T47D (cell line): ENCODE measurements around the gene ARCN1.

ENCODE experiments used
- DNase-seq, 2 experiments: peaks; one replicate each; pipeline versions ENCODE4 v3.0.0 to v3.0.0-alpha.2; 2011 to 2012; ENCODE audit warnings: low read depth in 1 of 2, low spot score in 1 of 2
- JUND ChIP-seq: IDR thresholded peaks from 2 replicates; pipeline ENCODE4 v1.6.1; 2012; ENCODE audit warnings: low read depth
- in situ Hi-C: cut with HindIII; loops from 2 replicates; pipeline ENCODE4 v1.10.0; 2016; ENCODE audit warnings: low sequenced_read_pairs, low pct_unique_long_range_greater_than_20kb

Gene ARCN1

GRCh38 chr11:118623269-118623655 lies 51.1 kb downstream of the ARCN1 start:
- DNase-seq: peak; percentile 52 to 91
- TF ChIP-seq JUND: no peak
- in situ Hi-C loops: no loop called here

GRCh38 chr11:118625036-118625690 lies 53.0 kb downstream of the ARCN1 start:
- no peak for TF ChIP-seq JUND
- in situ Hi-C loops: no loop called here
- peak in 1 of 2 experiments; percentile 26 for DNase-seq

GRCh38 chr11:118625976-118626375 lies 53.8 kb downstream of the ARCN1 start:
- in situ Hi-C loops: no loop called here
- DNase-seq: no peak
- TF ChIP-seq JUND: no peak

- in situ Hi-C loops: no loop called here
- DNase-seq: no peak
- TF ChIP-seq JUND: no peak
Observed at GRCh38 chr11:118627566-118627965, 55.4 kb downstream of the ARCN1 start.

- no peak for TF ChIP-seq JUND
- in situ Hi-C loops: no loop called here
- no peak for DNase-seq
Observed at GRCh38 chr11:118628031-118628430, 55.8 kb downstream of the ARCN1 start.

GRCh38 chr11:118628432-118628831 lies 56.2 kb downstream of the ARCN1 start:
- no peak for TF ChIP-seq JUND
- in situ Hi-C loops: no loop called here
- no peak for DNase-seq

GRCh38 chr11:118628861-118629549 lies 56.8 kb downstream of the ARCN1 start:
- no peak for TF ChIP-seq JUND
- DNase-seq: no peak
- in situ Hi-C loops: no loop called here

GRCh38 chr11:118629761-118630661 lies 57.8 kb downstream of the ARCN1 start:
- no peak for DNase-seq
- TF ChIP-seq JUND: no peak
- in situ Hi-C loops: no loop called here

- no peak for TF ChIP-seq JUND
- DNase-seq: no peak
- in situ Hi-C loops: no loop called here
Observed at GRCh38 chr11:118631142-118631909, 59.1 kb downstream of the ARCN1 start.

- DNase-seq: no peak
- in situ Hi-C loops: no loop called here
- TF ChIP-seq JUND: no peak
Observed at GRCh38 chr11:118632577-118633318, 60.5 kb downstream of the ARCN1 start.

- TF ChIP-seq JUND: no peak
- in situ Hi-C loops: no loop called here
- no peak for DNase-seq
Observed at GRCh38 chr11:118633319-118633690, 61.1 kb downstream of the ARCN1 start.

- DNase-seq: no peak
- TF ChIP-seq JUND: no peak
- in situ Hi-C loops: no loop called here
Observed at GRCh38 chr11:118633979-118634378, 61.8 kb downstream of the ARCN1 start.
